HepG2 (cell line): ENCODE data around the gene ATP2A3. TPM values are rescaled to one million over a fixed set of nuclear protein-coding genes. Genes with fewer than 3 reads are reported as not detected.
A peak's percentile ranks its signal among the peaks of the same experiment; 100 is the strongest.

Experiments
- ATAC-seq: fragments of 200-7000 bp; cut with Tn5 transposase; 3 replicates; pipeline ENCODE4 v1.9.1; 2020; ENCODE audit warnings: mild to moderate bottlenecking, moderate library complexity
- BruUV-seq: library from RNA; stranded (reverse); fragments of 400-500 nt; replicated peaks from 2 replicates; lab custom pipeline; 2021; lab: Mats Ljungman, UMichigan
- CTCF ChIA-PET: fragments of 300-600 bp; formaldehyde crosslinking; extraction: SDS; loops from one replicate; lab custom pipeline; 2021; ENCODE audit warnings: low total read pairs, inconsistent platforms, low intra/inter-chr PET ratio; lab: Yijun Ruan, JAX
- POLR2A ChIA-PET: fragments of 350-600 bp; sonication (Branson Sonifier 250); formaldehyde crosslinking; loops from one replicate; lab custom pipeline; 2020; ENCODE audit warnings: antibody characterized with exemption, inconsistent platforms; lab: Yijun Ruan, JAX
- DNase-seq: peaks from one replicate; pipeline ENCODE4 v3.0.0-alpha.2; 2015; ENCODE audit warnings: low spot score
- FAIRE-seq: peaks from 3 replicates; lab custom pipeline; 2011; peaks lifted over from hg19 to GRCh38; lab: Jason Lieb, UNC
- H2AFZ ChIP-seq: one replicate; pipeline ENCODE4 v1.6.1; 2011; ENCODE audit warnings: low read length, inconsistent platforms
- H3K27ac ChIP-seq: fragments of 300-600 bp; 3 replicates; pipeline ENCODE4 v1.8.0; 2011; ENCODE audit warnings: mixed run types, mild to moderate bottlenecking, mixed read lengths, low read length, inconsistent platforms; ENCODE audit not compliant: insufficient read depth; ENCODE audit errors: extremely low read length
- H3K27me3 ChIP-seq, 2 experiments: fragments of 200-600 bp in 1 of 2; 2 replicates in 1 of 2; 3 replicates in 1 of 2; pipeline versions ENCODE4 v1.6.0 to v1.8.0; 2011; ENCODE audit warnings: low read length in 2 of 2, mild to moderate bottlenecking in 2 of 2, moderate library complexity in 2 of 2, inconsistent platforms in 1 of 2; ENCODE audit not compliant: insufficient read depth in 2 of 2, control insufficient read depth in 1 of 2
- H3K36me3 ChIP-seq, 2 experiments: fragments of 200-600 bp in 1 of 2; replicated peaks in 1 of 2; 2 replicates in 1 of 2; 3 replicates in 1 of 2; pipeline versions ENCODE4 v1.5.1 to v1.8.0; 2011; ENCODE audit warnings: low read length in 2 of 2, inconsistent platforms in 1 of 2; ENCODE audit not compliant: insufficient read depth in 2 of 2, control insufficient read depth in 1 of 2
- H3K4me1 ChIP-seq: 2 replicates; pipeline ENCODE4 v1.5.1; 2012; ENCODE audit warnings: low read length, inconsistent platforms; ENCODE audit not compliant: insufficient read depth
- H3K4me2 ChIP-seq: 2 replicates; pipeline ENCODE4 v1.6.0; 2011; ENCODE audit warnings: low read depth, low read length, inconsistent platforms
- H3K4me3 ChIP-seq, 3 experiments: fragments of 200-600 bp in 1 of 3; sonication (generic), shearing (Covaris generic) in 1 of 3; replicated peaks in 1 of 3; 2 replicates each; pipeline ENCODE4 v1.5.1; 2011 to 2016; ENCODE audit warnings: low read length in 3 of 3, inconsistent platforms in 2 of 3, low read depth in 2 of 3, mild to moderate bottlenecking in 2 of 3, control low read depth in 1 of 3, mixed read lengths in 1 of 3; ENCODE audit not compliant: insufficient read depth in 1 of 3
- H3K79me2 ChIP-seq: one replicate; pipeline ENCODE4 v1.6.1; 2011; ENCODE audit warnings: low read length, inconsistent platforms; ENCODE audit not compliant: insufficient read depth
- H3K9ac ChIP-seq: 2 replicates; pipeline ENCODE4 v1.6.0; 2011; ENCODE audit warnings: mild to moderate bottlenecking, low read depth, low read length, inconsistent platforms; ENCODE audit not compliant: insufficient read depth
- H3K9me3 ChIP-seq: 2 replicates; pipeline ENCODE4 v1.5.1; 2012; ENCODE audit warnings: mild to moderate bottlenecking, low read length
- H4K20me1 ChIP-seq: 2 replicates; pipeline ENCODE4 v1.6.0; 2011; ENCODE audit warnings: inconsistent platforms, mild to moderate bottlenecking, low read length, moderate library complexity; ENCODE audit not compliant: insufficient read depth
- ATF7 ChIP-seq, 2 experiments: fragments of 450-650 bp in 1 of 2; sonication (generic) in 1 of 2; formaldehyde crosslinking in 1 of 2; IDR thresholded peaks; 2 replicates each; pipeline versions ENCODE4 v1.4.0 to v1.6.1; 2016 to 2020; ENCODE audit warnings: antibody characterized with exemption in 1 of 2, mild to moderate bottlenecking in 1 of 2, missing genetic modification reagents in 1 of 2
- CREB1 ChIP-seq, 2 experiments: fragments of 450-650 bp in 1 of 2; IDR thresholded peaks; 2 replicates each; pipeline ENCODE4 v1.6.1; 2016 to 2017; ENCODE audit warnings: control low read depth in 1 of 2, mild to moderate bottlenecking in 1 of 2, missing compliant biosample characterization in 1 of 2, missing genetic modification characterization in 1 of 2
- GATA4 ChIP-seq: sonication (generic); IDR thresholded peaks from 2 replicates; pipeline ENCODE4 v1.6.1; 2016; ENCODE audit warnings: antibody characterized with exemption, low read depth, borderline replicate concordance
- PAWR ChIP-seq: sonication (generic); formaldehyde crosslinking; IDR thresholded peaks from 2 replicates; pipeline ENCODE4 v1.4.0; 2020; ENCODE audit warnings: missing genetic modification reagents, mild to moderate bottlenecking, borderline replicate concordance
- SOX13 ChIP-seq, 3 experiments: fragments of 450-650 bp in 1 of 3; sonication (generic) in 1 of 3; formaldehyde crosslinking in 1 of 3; IDR thresholded peaks in 2 of 3; conservative IDR thresholded peaks in 1 of 3; 2 replicates each; pipeline versions ENCODE4 v1.5.0 to v1.6.1; 2016 to 2020; ENCODE audit warnings: antibody characterized with exemption in 1 of 3, mild to moderate bottlenecking in 1 of 3, missing compliant biosample characterization in 1 of 3, missing genetic modification reagents in 1 of 3, moderate library complexity in 1 of 3
- ZBTB44 ChIP-seq: sonication (generic); formaldehyde crosslinking; IDR thresholded peaks from 2 replicates; pipeline ENCODE4 v1.4.0; 2020; ENCODE audit warnings: missing genetic modification reagents
- ZFAT ChIP-seq: sonication (generic); formaldehyde crosslinking; conservative IDR thresholded peaks from 2 replicates; pipeline ENCODE4 v1.8.1; 2023; ENCODE audit warnings: missing genetic modification reagents, inconsistent platforms
- ZNF660 ChIP-seq: sonication (generic); formaldehyde crosslinking; IDR thresholded peaks from 2 replicates; pipeline ENCODE4 v1.5.1; 2020; ENCODE audit warnings: mild to moderate bottlenecking, low read depth, missing genetic modification reagents, borderline replicate concordance
- ZNF780A ChIP-seq: sonication (generic); formaldehyde crosslinking; IDR thresholded peaks from 2 replicates; pipeline ENCODE4 v1.8.0; 2022; ENCODE audit warnings: mild to moderate bottlenecking, missing genetic modification reagents, moderate library complexity
- ZUFSP ChIP-seq: sonication (generic); formaldehyde crosslinking; IDR thresholded peaks from 2 replicates; pipeline ENCODE4 v1.9.0; 2021; ENCODE audit warnings: missing genetic modification reagents, mild to moderate bottlenecking, borderline replicate concordance
- WGBS: methylation state at CpG from one replicate; pipeline ENCODE4 v1.1.6; 2017; ENCODE audit warnings: low lambda C conversion rate; 5-methylcytosine and 5-hydroxymethylcytosine counted together
- in situ Hi-C: cut with HindIII; loops from 2 replicates; pipeline ENCODE4 v1.10.0; 2017; ENCODE audit warnings: low pct_unique_long_range_greater_than_20kb; ENCODE audit not compliant: extremely low pct_ligation_motif_present
- intact Hi-C: fragments of 100-400 bp; cut with micrococcal nuclease; formaldehyde crosslinking; loops from one replicate; pipeline ENCODE4 v1.10.0; 2022; ENCODE audit not compliant: unreplicated experiment
- polyA plus RNA-seq, 8 experiments: library from polyadenylated mRNA; depleted of rRNA in 3 of 8; stranded (reverse) in 7 of 8; unstranded in 1 of 8; fragments of >200 nt; fragmentation: Illumina TruSeq in 4 of 8; extraction: Trizol in 4 of 8; gene quantifications; 2 replicates each; pipeline versions ENCODE4 v1.2.1 to v1.2.3, GENCODE V29; 2011 to 2016; ENCODE audit warnings: low read depth in 4 of 8, missing spikeins in 1 of 8, mixed read lengths in 1 of 8; ENCODE audit not compliant: insufficient read depth in 1 of 8
- total RNA-seq, 5 experiments: library from RNA; depleted of rRNA; stranded (reverse); fragments of >200 nt; fragmentation: Illumina TruSeq; extraction: Trizol; gene quantifications; 2 replicates each; pipeline ENCODE4 v1.2.3, GENCODE V29; 2016; ENCODE audit warnings: low read depth in 1 of 5

The ATP2A3 gene
- total and polyA plus RNA-seq, 2 of the 13 experiments (the other 11 are each of a cell fraction or from before 2014, with no cell fraction given): 0.07 TPM; not detected in 1

- no peak for TF ChIP-seq ZNF660
- Histone ChIP-seq H3K27me3 (peaks cover 2 to 42% of the 10 kb centered on the region in 2 experiments; a peak in 4 of 5 replicates), H3K4me2 (no peak overlapping the region), H3K9ac (no peak overlapping the region), H3K9me3 (no peaks in the 10 kb centered on the region), H3K4me3 (no peak overlapping the region), H3K36me3 (no peaks in the 10 kb centered on the region), H2AFZ (no peak overlapping the region), H3K4me1 (peaks cover 32% of the 10 kb centered on the region), H4K20me1 (no peaks in the 10 kb centered on the region), H3K27ac (no peak overlapping the region), H3K79me2 (no peaks in the 10 kb centered on the region)
- ChIA-PET CTCF (no interaction called here), POLR2A (interaction anchor here (0.9 kb wide), 1 partner anchor 13 kb away, joined by 3 read pairs; no protein-coding TSS in a partner anchor)
- ATAC-seq: no peak
- in situ Hi-C loops: loop anchor here (10.0 kb wide), 1 partner anchor 158 kb away; no protein-coding TSS in a partner anchor
- intact Hi-C loops: no loop called here
- no peak for DNase-seq
- no peak for FAIRE-seq
- no TSS peak for BruUV-seq
- WGBS: 34% methylated on average over 4 of the region's 10 CpGs
Observed at GRCh38 chr17:3916825-3917224, 47.4 kb downstream of the ATP2A3 start.

- BruUV-seq: no TSS peak
- no peaks in the 10 kb centered on the region for H4K20me1 ChIP-seq
- intact Hi-C loops: no loop called here
- no peak within 1 kb of the TSS for H2AFZ ChIP-seq
- peaks cover 2 to 42% of the 10 kb centered on the region in 2 experiments; a peak in 4 of 5 replicates for H3K27me3 ChIP-seq
- H3K4me3 ChIP-seq: no peak within 1 kb of the TSS
- POLR2A ChIA-PET: interaction anchor here (0.9 kb wide), 1 partner anchor 12 kb away, joined by 3 read pairs; no protein-coding TSS in a partner anchor
- WGBS: 33% methylated on average over 9 of the region's 28 CpGs
- H3K4me1 ChIP-seq: peaks cover 32% of the 10 kb centered on the region
- H3K27ac ChIP-seq: no peak within 1 kb of the TSS
- TF ChIP-seq GATA4 (no peak), CREB1 (IDR thresholded peaks at IDR 0.05) (0 out of 2 replicates have a peak, but pooled peaks have one; percentile 51), CREB1 (CRISPR knock-in tag; IDR thresholded peaks at IDR 0.05) (no peak), PAWR (CRISPR knock-in tag) (no peak), ZFAT (CRISPR knock-in tag) (no peak), ZUFSP (CRISPR knock-in tag) (no peak), SOX13 (IDR thresholded peaks at IDR 0.05) (no peak), SOX13 (CRISPR knock-in tag; conservative IDR thresholded peaks at IDR 0.05 in 1 of 2, IDR thresholded peaks at IDR 0.05 in 1 of 2) (no peak), ATF7 (IDR thresholded peaks at IDR 0.05) (no peak), ATF7 (CRISPR knock-in tag; IDR thresholded peaks at IDR 0.05) (no peak), ZBTB44 (no peak), ZNF780A (CRISPR knock-in tag) (no peak)
- TF ChIP-seq, all 625 proteins: peak for 1
- Histone ChIP-seq H3K9me3 (no peaks in the 10 kb centered on the region), H3K4me2 (no peak within 1 kb of the TSS), H3K79me2 (no peaks in the 10 kb centered on the region), H3K36me3 (no peaks in the 10 kb centered on the region), H3K9ac (no peak within 1 kb of the TSS)
- ATAC-seq (no peak), DNase-seq (no peak), FAIRE-seq (no peak)
- in situ Hi-C loops: loop anchor here (10.0 kb wide), 1 partner anchor 159 kb away; no protein-coding TSS in a partner anchor
- CTCF ChIA-PET: no interaction called here
Observed at GRCh38 chr17:3915995-3916696, 48.1 kb downstream of the ATP2A3 start, which contains the start of gene P2RX1. TSS of gene P2RX1 (minus strand) at chr17:3916465. CDS start at chr17:3916225, 240 bp downstream.
